NCI-H1048 (cell line): ENCODE results near the gene CACNB4.
"Not testable (repeated sequence)": the region's sequence is repeated elsewhere in the genome, so short reads cannot be mapped to it uniquely, and the experiment has no call there.

Experiments
- DNase-seq: peaks from one replicate; lab custom pipeline; 2025; lab: John Stamatoyannopoulos, UW

Gene CACNB4

GRCh38 chr2:152019732-152020131 lies 79.1 kb downstream of the CACNB4 start:
- DNase-seq, result no peak

GRCh38 chr2:152016181-152017120 lies 82.4 kb downstream of the CACNB4 start:
- DNase-seq, result no peak

GRCh38 chr2:152015552-152015951 lies 83.3 kb downstream of the CACNB4 start:
- no peak for DNase-seq

- DNase-seq, result no peak
These were observed 86.1 kb downstream of the CACNB4 start for GRCh38 chr2:152012697-152013096.

GRCh38 chr2:152011724-152012123 lies 87.1 kb downstream of the CACNB4 start:
- no peak for DNase-seq

- no peak for DNase-seq
These were observed 93.2 kb downstream of the CACNB4 start for GRCh38 chr2:152005607-152006006.

GRCh38 chr2:152003283-152003682 lies 95.6 kb downstream of the CACNB4 start:
- DNase-seq, result not testable (repeated sequence)

GRCh38 chr2:151999053-151999452 lies 99.8 kb downstream of the CACNB4 start:
- DNase-seq, result no peak

GRCh38 chr2:151996243-151997003 lies 102.4 kb downstream of the CACNB4 start:
- no peak for DNase-seq

GRCh38 chr2:151995161-151995557 lies 103.7 kb downstream of the CACNB4 start:
- no peak for DNase-seq

- not testable (repeated sequence) for DNase-seq
These were observed 104.7 kb downstream of the CACNB4 start for GRCh38 chr2:151994178-151994577.

GRCh38 chr2:151991010-151991409 lies 107.8 kb downstream of the CACNB4 start:
- DNase-seq, result no peak

GRCh38 chr2:151989378-151989777 lies 109.5 kb downstream of the CACNB4 start:
- no peak for DNase-seq

GRCh38 chr2:151987484-151987883 lies 111.4 kb downstream of the CACNB4 start:
- DNase-seq, result no peak

GRCh38 chr2:151984424-151985083 lies 114.3 kb downstream of the CACNB4 start:
- DNase-seq, result no peak

GRCh38 chr2:151983221-151983620 lies 115.6 kb downstream of the CACNB4 start:
- no peak for DNase-seq

- DNase-seq, result no peak
These were observed 117.0 kb downstream of the CACNB4 start for GRCh38 chr2:151981886-151982285.

- no peak for DNase-seq
These were observed 119.2 kb downstream of the CACNB4 start for GRCh38 chr2:151979694-151980093.

GRCh38 chr2:151978709-151979108 lies 120.1 kb downstream of the CACNB4 start:
- no peak for DNase-seq

- no peak for DNase-seq
These were observed 121.2 kb downstream of the CACNB4 start for GRCh38 chr2:151977631-151978030.

- no peak for DNase-seq
These were observed 121.9 kb downstream of the CACNB4 start for GRCh38 chr2:151976945-151977353.
